ENCODE measurements around the gene ZNG1E. TPM values are rescaled to one million over a fixed set of nuclear protein-coding genes. Genes with fewer than 3 reads are reported as not detected.

ZNG1E gene
- 61.1 to 86.3 TPM (median 65.5 TPM) in 5 replicates for total RNA-seq (2022; extraction: Qiagen RNA extraction)

DNA sequence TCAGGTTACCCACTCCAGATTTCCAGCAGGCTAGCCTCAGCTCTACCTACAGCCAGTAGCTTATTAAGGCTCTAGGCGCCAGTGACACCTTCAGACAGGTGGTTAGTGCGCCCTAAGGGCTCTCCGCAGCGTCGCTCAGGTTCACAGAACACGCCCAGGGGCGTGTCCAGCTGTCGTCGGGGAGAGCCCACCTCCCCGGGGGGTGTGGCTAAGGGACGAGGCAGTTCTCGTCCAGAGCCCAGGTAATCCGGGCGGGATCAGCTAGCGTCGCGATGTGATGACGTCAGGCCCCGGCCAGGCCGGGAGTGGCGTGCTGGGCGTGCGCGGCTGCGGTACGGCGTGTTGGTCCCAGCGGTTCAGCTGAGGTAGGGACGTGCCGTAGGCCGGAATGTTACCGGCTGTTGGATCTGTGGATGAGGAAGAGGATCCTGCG is at the start of gene ZNG1E:
TSS of gene ZNG1E (plus strand) at position 340 of the 433 bp plus-strand sequence. CDS start at position 389, 49 bp downstream.

DNA sequence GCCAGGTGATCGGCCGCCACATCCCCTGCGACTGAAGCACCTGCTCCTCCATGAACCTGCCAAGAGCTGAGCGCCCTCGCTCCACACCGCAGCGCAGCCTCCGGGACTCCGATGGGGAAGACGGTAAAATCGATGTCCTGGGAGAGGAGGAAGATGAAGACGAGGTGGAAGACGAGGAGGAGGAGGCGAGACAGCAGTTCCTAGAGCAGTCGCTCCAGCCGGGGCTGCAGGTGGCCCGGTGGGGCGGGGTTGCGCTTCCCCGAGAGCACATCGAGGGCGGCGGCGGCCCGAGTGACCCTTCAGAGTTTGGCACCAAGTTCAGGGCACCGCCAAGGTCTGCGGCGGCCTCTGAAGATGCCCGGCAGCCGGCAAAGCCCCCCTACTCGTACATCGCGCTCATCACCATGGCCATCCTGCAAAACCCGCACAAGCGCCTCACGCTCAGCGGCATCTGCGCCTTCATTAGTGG is 61.4 kb downstream of the ZNG1E start, which contains the start of gene FOXD4L4:
TSS of gene FOXD4L4 (plus strand) at position 51 of the 469 bp plus-strand sequence. CDS start at position 51, 0 bp downstream.

Other genes with a start within 250 kb of the ZNG1E start
- 0.04 to 0.14 TPM (median 0.08 TPM) in 4 of 5 replicates, not detected in the other for gene FOXD4L4, start 61.2 kb downstream of the ZNG1E start, total RNA-seq (2022; extraction: Qiagen RNA extraction)